ENCODE data around the gene EPS15.

EPS15 gene

DNA sequence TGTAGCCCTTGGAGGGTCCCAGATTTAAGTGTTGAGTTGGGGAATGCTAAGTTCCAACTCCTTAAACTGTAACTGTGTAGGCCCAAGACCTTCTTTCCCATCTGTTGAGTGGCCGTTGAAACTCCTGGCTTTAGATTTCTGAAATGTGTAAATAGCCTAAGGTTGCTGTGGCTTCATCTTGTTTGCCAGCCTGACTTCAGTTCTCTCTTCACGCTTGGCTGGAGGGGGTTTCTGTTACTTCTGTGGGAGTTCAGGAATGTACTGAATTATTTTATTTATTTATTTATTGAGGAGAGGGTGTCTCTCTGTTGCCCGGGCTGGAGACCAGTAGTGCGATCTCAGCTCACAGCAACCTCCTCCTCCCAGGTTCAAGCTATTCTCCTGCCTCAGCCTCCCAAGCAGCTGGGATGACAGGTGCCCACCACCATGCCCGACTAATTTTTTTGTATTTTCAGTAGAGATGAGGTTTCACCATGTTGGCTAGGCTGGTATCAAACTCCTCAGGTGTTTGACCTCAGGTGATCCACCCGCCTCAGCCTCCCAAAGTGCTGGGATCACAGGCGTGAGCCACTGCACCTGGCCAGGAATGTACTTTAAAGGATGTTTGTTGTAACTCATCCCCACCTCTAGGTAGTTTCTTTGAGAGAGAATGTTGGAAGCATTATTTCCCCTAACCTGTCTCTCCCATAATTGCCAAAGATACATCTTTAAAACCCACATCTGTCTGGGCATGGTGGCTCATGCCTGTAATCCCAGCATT lies 194.6 kb downstream of the EPS15 start:
- Histone ChIP-seq H3K4me3 (ENCODE audit: low read depth in 1 of 2, low read length in 2 of 2) (no peak overlapping the region), H3K27ac (ENCODE audit: low read depth, low read length) (no peak overlapping the region), H3K27me3 (ENCODE audit: control insufficient read depth in 1 of 2, insufficient read depth in 2 of 2, low read length in 2 of 2) (no peaks in the 10 kb centered on the region), H3K9ac (ENCODE audit: low read depth in 1 of 2, low read length in 2 of 2) (no peak overlapping the region), H3K9me3 (ENCODE audit: control insufficient read depth in 1 of 2, low read length in 2 of 2) (no peaks in the 10 kb centered on the region), H3K36me3 (ENCODE audit: control insufficient read depth in 1 of 2, insufficient read depth in 2 of 2, low read length in 2 of 2) (no peaks in the 10 kb centered on the region), H3K4me1 (ENCODE audit: control insufficient read depth in 1 of 2, insufficient read depth in 2 of 2, low read length in 2 of 2) (peaks cover 0 to 1% of the 10 kb centered on the region in 2 donors)

DNA sequence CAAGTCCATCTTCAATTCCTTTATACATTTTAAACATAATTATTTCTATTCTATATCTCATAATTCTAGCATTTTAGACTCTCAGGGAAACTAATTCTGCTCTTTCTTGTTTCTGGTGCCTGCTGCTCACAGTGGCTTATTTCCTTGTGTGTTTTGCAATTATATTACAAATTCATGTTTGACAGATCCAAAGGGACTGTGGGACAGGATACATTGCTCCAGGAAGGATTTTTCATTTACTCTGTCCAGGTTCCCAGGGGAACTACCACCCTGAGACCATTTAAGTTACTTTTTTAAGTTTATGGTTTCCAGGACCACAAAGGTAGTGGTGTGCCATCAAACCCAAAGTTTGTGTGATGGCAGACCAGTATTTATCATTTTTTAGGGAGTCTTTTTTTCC lies 195.3 kb downstream of the EPS15 start:
- H3K4me1 ChIP-seq (ENCODE audit: control insufficient read depth in 1 of 2, insufficient read depth in 2 of 2, low read length in 2 of 2) = no peaks in the 10 kb centered on the region
- H3K27me3 ChIP-seq (ENCODE audit: control insufficient read depth in 1 of 2, insufficient read depth in 2 of 2, low read length in 2 of 2) = no peaks in the 10 kb centered on the region
- no peaks in the 10 kb centered on the region for H3K9me3 ChIP-seq (ENCODE audit: control insufficient read depth in 1 of 2, low read length in 2 of 2)
- no peak overlapping the region for H3K27ac ChIP-seq (ENCODE audit: low read depth, low read length)
- H3K9ac ChIP-seq (ENCODE audit: low read depth in 1 of 2, low read length in 2 of 2) = no peak overlapping the region
- no peak overlapping the region for H3K4me3 ChIP-seq (ENCODE audit: low read depth in 1 of 2, low read length in 2 of 2)
- H3K36me3 ChIP-seq (ENCODE audit: control insufficient read depth in 1 of 2, insufficient read depth in 2 of 2, low read length in 2 of 2) = no peaks in the 10 kb centered on the region

DNA sequence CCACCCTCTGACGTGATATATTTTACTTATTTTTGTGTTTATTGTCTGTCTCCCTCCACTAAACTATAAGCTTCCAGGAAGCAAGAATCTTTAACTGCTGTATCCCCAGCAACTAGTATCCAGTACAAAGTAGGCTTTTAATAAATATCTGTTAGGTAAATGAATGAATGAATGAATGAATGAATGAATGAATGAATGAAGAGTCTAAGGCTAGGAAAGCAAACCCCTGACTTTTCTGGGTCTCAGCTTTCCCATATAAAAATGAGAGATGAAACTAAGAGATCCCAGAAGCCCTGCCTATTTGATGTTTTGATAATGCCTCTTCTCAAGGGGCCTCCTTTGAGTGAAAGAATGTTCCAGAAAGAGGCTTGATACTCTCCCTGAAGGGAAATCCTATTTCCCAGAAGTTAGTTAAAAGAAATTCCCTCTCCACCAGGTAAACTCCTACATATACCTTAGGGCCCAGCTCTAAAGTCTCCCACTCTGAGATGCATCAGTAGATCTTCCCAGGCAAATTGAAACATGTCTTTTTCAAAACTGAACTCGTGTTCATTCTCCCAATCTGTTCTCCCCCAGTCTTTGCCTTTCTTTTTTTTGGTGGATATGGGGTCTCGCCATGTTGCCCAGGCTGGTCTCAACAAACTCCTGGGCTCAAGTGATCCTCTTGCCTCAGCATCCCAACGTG lies 196.5 kb downstream of the EPS15 start:
- Histone ChIP-seq H3K4me1 (ENCODE audit: control insufficient read depth in 1 of 2, insufficient read depth in 2 of 2, low read length in 2 of 2) (no peaks in the 10 kb centered on the region), H3K36me3 (ENCODE audit: control insufficient read depth in 1 of 2, insufficient read depth in 2 of 2, low read length in 2 of 2) (no peaks in the 10 kb centered on the region)

DNA sequence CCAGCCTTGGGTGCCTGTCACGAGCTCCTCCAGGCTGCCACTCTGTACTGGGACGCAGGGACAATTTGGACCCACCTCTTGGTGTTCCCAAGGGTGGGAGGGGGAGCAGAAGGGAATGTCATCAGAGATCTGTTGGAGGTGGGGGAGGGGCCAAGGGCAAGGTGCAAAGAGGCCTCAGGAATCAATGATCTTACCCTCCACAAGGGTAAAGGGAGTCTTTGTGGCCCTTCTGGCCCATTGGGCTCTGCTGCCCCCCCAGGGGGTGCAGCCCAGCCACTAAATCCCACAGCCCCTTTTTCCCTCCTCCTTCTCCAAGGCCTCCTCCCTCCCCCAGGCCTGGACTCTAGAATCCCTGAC lies 197.2 kb downstream of the EPS15 start:
- Histone ChIP-seq H3K4me3 (ENCODE audit: low read depth in 1 of 2, low read length in 2 of 2) (no peak overlapping the region), H3K4me1 (ENCODE audit: control insufficient read depth in 1 of 2, insufficient read depth in 2 of 2, low read length in 2 of 2) (no peaks in the 10 kb centered on the region), H3K27ac (ENCODE audit: low read depth, low read length) (no peak overlapping the region), H3K27me3 (ENCODE audit: control insufficient read depth in 1 of 2, insufficient read depth in 2 of 2, low read length in 2 of 2) (no peaks in the 10 kb centered on the region), H3K9me3 (ENCODE audit: control insufficient read depth in 1 of 2, low read length in 2 of 2) (no peaks in the 10 kb centered on the region), H3K36me3 (ENCODE audit: control insufficient read depth in 1 of 2, insufficient read depth in 2 of 2, low read length in 2 of 2) (no peaks in the 10 kb centered on the region), H3K9ac (ENCODE audit: low read depth in 1 of 2, low read length in 2 of 2) (no peak overlapping the region)

More for the DNA sequence above, 196.5 kb downstream of the EPS15 start:
- no peak overlapping the region for H3K4me3 ChIP-seq (ENCODE audit: low read depth in 1 of 2, low read length in 2 of 2)
- H3K27me3 ChIP-seq (ENCODE audit: control insufficient read depth in 1 of 2, insufficient read depth in 2 of 2, low read length in 2 of 2) = no peaks in the 10 kb centered on the region
- H3K9me3 ChIP-seq (ENCODE audit: control insufficient read depth in 1 of 2, low read length in 2 of 2) = no peaks in the 10 kb centered on the region
- no peak overlapping the region for H3K9ac ChIP-seq (ENCODE audit: low read depth in 1 of 2, low read length in 2 of 2)
- H3K27ac ChIP-seq (ENCODE audit: low read depth, low read length) = no peak overlapping the region

DNA sequence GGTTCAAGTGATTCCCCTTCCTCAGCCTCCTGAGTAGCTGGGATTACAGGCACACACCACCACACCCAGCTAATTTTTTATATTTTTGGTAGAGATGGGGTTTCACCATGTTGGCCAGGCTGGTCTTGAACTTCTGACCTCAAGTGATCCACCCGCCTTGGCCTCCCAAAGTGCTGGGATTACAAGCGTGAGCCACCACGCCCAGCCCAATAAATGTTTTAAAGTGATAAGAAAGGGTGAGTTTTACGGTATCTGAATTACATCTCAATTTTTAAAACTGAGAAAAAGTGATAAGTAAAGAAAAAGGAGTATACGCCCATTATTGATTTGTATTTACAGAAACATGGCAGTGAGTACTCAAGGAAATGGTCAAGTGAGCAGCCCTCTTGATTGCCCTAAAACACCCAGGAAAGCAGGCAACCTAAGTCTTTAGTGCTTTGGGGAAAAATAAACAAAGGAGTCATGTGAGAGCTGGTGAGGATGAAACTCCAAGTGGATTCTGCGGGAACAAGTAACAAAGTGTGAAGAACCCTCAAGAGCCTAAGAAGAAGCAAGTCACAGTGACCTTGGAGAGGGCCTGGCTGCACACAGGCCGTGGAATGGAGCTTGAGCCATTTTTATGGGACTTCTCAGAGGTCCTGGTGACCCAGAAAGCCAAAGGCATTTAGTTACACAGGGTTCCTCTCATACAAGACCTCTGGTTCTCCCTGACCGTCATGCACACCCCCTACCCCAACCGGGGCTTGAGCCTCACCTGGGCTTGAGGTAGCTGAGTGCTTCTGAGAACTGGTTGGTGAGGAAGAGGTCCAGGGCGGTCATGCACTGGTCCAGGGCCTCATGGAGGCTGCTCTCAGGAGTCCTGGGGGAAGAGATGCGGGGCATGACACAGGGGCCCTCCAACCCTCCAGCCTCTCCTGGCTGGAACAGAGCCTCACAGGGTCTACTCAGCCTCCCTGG lies 197.8 kb downstream of the EPS15 start:
- Histone ChIP-seq H3K9ac (ENCODE audit: low read depth in 1 of 2, low read length in 2 of 2) (no peak overlapping the region), H3K4me3 (ENCODE audit: low read depth in 1 of 2, low read length in 2 of 2) (no peak overlapping the region), H3K27ac (ENCODE audit: low read depth, low read length) (no peak overlapping the region), H3K4me1 (ENCODE audit: control insufficient read depth in 1 of 2, insufficient read depth in 2 of 2, low read length in 2 of 2) (no peaks in the 10 kb centered on the region), H3K27me3 (ENCODE audit: control insufficient read depth in 1 of 2, insufficient read depth in 2 of 2, low read length in 2 of 2) (no peaks in the 10 kb centered on the region), H3K36me3 (ENCODE audit: control insufficient read depth in 1 of 2, insufficient read depth in 2 of 2, low read length in 2 of 2) (no peaks in the 10 kb centered on the region), H3K9me3 (ENCODE audit: control insufficient read depth in 1 of 2, low read length in 2 of 2) (no peaks in the 10 kb centered on the region)

DNA sequence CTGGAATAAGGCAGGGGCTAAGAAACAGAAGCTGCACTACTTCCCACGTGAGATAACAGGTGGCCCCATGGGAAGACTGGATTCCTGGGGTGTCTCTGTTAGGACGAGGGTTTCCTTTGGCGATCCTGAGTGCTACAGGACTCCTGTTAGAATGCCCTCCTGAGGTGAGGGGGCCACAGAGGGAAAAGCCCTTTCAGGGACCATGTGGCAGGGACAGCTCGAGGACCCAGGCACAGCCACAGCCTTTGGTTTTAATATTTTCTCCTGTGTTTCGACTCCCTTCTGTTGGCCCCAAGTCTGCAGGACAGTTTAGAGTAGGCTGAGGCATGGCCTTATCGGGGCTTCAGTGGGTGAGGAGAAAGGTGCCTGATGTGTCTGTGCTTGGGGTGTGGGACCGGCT lies 201.3 kb downstream of the EPS15 start:
- Histone ChIP-seq H3K27ac (ENCODE audit: low read depth, low read length) (no peak overlapping the region), H3K4me1 (ENCODE audit: control insufficient read depth in 1 of 2, insufficient read depth in 2 of 2, low read length in 2 of 2) (peaks cover 9 to 12% of the 10 kb centered on the region in 2 donors), H3K9me3 (ENCODE audit: control insufficient read depth in 1 of 2, low read length in 2 of 2) (no peaks in the 10 kb centered on the region), H3K9ac (ENCODE audit: low read depth in 1 of 2, low read length in 2 of 2) (no peak overlapping the region), H3K36me3 (ENCODE audit: control insufficient read depth in 1 of 2, insufficient read depth in 2 of 2, low read length in 2 of 2) (no peaks in the 10 kb centered on the region), H3K27me3 (ENCODE audit: control insufficient read depth in 1 of 2, insufficient read depth in 2 of 2, low read length in 2 of 2) (no peaks in the 10 kb centered on the region), H3K4me3 (ENCODE audit: low read depth in 1 of 2, low read length in 2 of 2) (no peak overlapping the region)

DNA sequence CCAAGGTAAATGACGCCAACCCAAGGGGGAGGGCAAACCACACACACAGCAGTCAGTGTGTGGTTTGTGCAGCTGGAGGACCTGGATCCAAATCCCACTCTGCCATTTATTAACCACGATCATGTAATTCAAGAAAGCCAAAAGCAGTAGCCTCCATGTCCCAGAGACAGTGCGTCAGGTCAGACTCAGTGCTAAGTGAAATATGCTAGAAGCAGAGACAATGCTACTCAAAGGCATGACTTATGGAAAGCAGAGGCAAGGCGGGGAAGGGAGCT lies 202.3 kb downstream of the EPS15 start:
- H3K9me3 ChIP-seq (ENCODE audit: control insufficient read depth in 1 of 2, low read length in 2 of 2) = no peaks in the 10 kb centered on the region
- no peaks in the 10 kb centered on the region for H3K36me3 ChIP-seq (ENCODE audit: control insufficient read depth in 1 of 2, insufficient read depth in 2 of 2, low read length in 2 of 2)
- peaks cover 9 to 12% of the 10 kb centered on the region in 2 donors for H3K4me1 ChIP-seq (ENCODE audit: control insufficient read depth in 1 of 2, insufficient read depth in 2 of 2, low read length in 2 of 2)
- no peak overlapping the region for H3K9ac ChIP-seq (ENCODE audit: low read depth in 1 of 2, low read length in 2 of 2)
- no peaks in the 10 kb centered on the region for H3K27me3 ChIP-seq (ENCODE audit: control insufficient read depth in 1 of 2, insufficient read depth in 2 of 2, low read length in 2 of 2)
- H3K4me3 ChIP-seq (ENCODE audit: low read depth in 1 of 2, low read length in 2 of 2) = no peak overlapping the region
- H3K27ac ChIP-seq (ENCODE audit: low read depth, low read length) = no peak overlapping the region

DNA sequence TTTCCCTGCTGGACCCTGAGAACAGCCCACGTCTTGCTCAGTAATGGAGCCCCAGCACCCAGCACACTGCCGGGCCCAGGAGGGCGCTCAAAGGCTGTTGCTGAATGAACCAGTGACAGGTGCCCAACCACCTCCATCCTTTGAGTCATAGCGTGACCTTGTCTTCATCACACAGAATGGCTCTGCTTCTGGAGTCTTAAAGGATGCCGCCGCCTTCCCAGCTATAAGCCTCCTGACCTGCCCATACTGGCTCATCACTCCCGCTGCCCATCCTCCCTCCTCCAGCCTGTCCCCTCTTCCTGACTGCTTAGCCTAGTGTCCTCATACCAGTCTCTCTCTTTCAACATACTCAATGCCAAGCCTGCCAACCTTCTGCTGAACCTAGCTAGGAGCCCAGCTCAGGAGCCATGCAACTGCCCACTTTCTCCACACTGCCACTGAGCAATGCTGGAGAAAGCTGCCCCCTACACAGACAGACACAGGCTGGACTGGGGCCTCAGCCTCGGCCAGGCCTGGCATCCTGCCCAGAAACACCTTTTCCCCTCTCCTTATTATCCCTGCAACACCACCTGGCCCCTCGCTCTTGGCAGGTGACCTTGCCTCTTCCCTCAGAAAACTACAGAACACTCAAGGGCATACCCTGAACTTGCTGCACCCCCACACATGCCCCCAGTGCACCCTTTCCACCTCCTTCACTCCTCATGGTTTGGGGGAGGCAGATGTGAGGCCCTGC lies 202.8 kb downstream of the EPS15 start:
- Histone ChIP-seq H3K36me3 (ENCODE audit: control insufficient read depth in 1 of 2, insufficient read depth in 2 of 2, low read length in 2 of 2) (no peaks in the 10 kb centered on the region), H3K27me3 (ENCODE audit: control insufficient read depth in 1 of 2, insufficient read depth in 2 of 2, low read length in 2 of 2) (no peaks in the 10 kb centered on the region), H3K4me3 (ENCODE audit: low read depth in 1 of 2, low read length in 2 of 2) (no peak overlapping the region), H3K9me3 (ENCODE audit: control insufficient read depth in 1 of 2, low read length in 2 of 2) (no peaks in the 10 kb centered on the region), H3K27ac (ENCODE audit: low read depth, low read length) (no peak overlapping the region), H3K4me1 (ENCODE audit: control insufficient read depth in 1 of 2, insufficient read depth in 2 of 2, low read length in 2 of 2) (peaks cover 9 to 12% of the 10 kb centered on the region in 2 donors), H3K9ac (ENCODE audit: low read depth in 1 of 2, low read length in 2 of 2) (no peak overlapping the region)

DNA sequence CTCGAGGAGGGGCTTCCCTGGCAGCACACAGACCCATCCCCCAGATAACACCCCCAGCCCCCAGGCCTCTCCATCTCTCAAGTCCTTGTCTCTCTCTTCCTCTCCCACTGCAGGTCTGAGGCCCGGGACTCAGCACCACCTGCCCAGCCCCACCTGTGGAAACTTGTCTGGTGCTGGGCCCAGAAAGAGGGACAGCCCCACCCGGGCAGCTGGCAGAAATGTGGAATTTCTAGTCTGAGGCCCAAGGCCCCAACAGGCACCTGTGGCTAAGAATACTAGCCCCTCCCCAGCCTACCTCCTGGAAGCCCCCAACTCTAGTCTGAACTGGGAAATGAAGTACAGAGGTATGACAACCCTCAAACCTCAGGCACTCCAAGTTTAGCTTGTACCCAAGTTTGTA lies 204.1 kb downstream of the EPS15 start:
- Histone ChIP-seq H3K4me3 (ENCODE audit: low read depth in 1 of 2, low read length in 2 of 2) (no peak overlapping the region), H3K27me3 (ENCODE audit: control insufficient read depth in 1 of 2, insufficient read depth in 2 of 2, low read length in 2 of 2) (no peaks in the 10 kb centered on the region), H3K9me3 (ENCODE audit: control insufficient read depth in 1 of 2, low read length in 2 of 2) (no peaks in the 10 kb centered on the region), H3K9ac (ENCODE audit: low read depth in 1 of 2, low read length in 2 of 2) (no peak overlapping the region), H3K27ac (ENCODE audit: low read depth, low read length) (no peak overlapping the region), H3K4me1 (ENCODE audit: control insufficient read depth in 1 of 2, insufficient read depth in 2 of 2, low read length in 2 of 2) (peaks cover 9 to 12% of the 10 kb centered on the region in 2 donors), H3K36me3 (ENCODE audit: control insufficient read depth in 1 of 2, insufficient read depth in 2 of 2, low read length in 2 of 2) (no peaks in the 10 kb centered on the region)

Data from duodenal mucosa (tissue), 2 donors.